Measurements from ENCODE around the gene PLPP3.

Gene PLPP3

GRCh38 chr1:56584910-56585528 is 5.7 kb upstream of the PLPP3 start:
- DNase-seq (no peak), ATAC-seq (no peak)
- Mint-ChIP-seq H3K27ac (no peak overlapping the region), H3K9me3 (no peaks in the 10 kb centered on the region), H3K36me3 (ENCODE audit: low read depth) (no peaks in the 10 kb centered on the region), H3K4me1 (no peaks in the 10 kb centered on the region), H3K27me3 (peaks cover 21% of the 10 kb centered on the region), H3K4me3 (no peak overlapping the region)

- Mint-ChIP-seq H3K4me1 (peaks cover 4% of the 10 kb centered on the region), H3K27ac (no peak overlapping the region), H3K4me3 (no peak overlapping the region), H3K9me3 (no peaks in the 10 kb centered on the region), H3K27me3 (peaks cover 26% of the 10 kb centered on the region), H3K36me3 (ENCODE audit: low read depth) (no peaks in the 10 kb centered on the region)
- no peak for ATAC-seq
- no peak for DNase-seq
These were observed 4.7 kb upstream of the PLPP3 start for GRCh38 chr1:56583957-56584468.

GRCh38 chr1:56580771-56581170 is 1.4 kb upstream of the PLPP3 start:
- ATAC-seq, result no peak
- DNase-seq, result no peak
- H3K4me1 Mint-ChIP-seq, result peaks cover 9% of the 10 kb centered on the region
- H3K27me3 Mint-ChIP-seq, result peaks cover 43% of the 10 kb centered on the region
- H3K9me3 Mint-ChIP-seq, result no peaks in the 10 kb centered on the region
- H3K36me3 Mint-ChIP-seq (ENCODE audit: low read depth), result no peaks in the 10 kb centered on the region
- H3K27ac Mint-ChIP-seq, result no peak overlapping the region
- no peak overlapping the region for H3K4me3 Mint-ChIP-seq

- Mint-ChIP-seq H3K27me3 (peaks cover 48% of the 10 kb centered on the region), H3K9me3 (no peaks in the 10 kb centered on the region)
These were observed 1.0 kb downstream of the PLPP3 start for GRCh38 chr1:56578138-56578962.

GRCh38 chr1:56577406-56578137 is 1.8 kb downstream of the PLPP3 start:
- DNase-seq (no peak), ATAC-seq (no peak)
- H3K27me3 Mint-ChIP-seq, result peaks cover 48% of the 10 kb centered on the region
- H3K9me3 Mint-ChIP-seq, result no peaks in the 10 kb centered on the region
- H3K4me3 Mint-ChIP-seq, result no peak overlapping the region
- H3K4me1 Mint-ChIP-seq, result peaks cover 9% of the 10 kb centered on the region
- H3K27ac Mint-ChIP-seq, result no peak overlapping the region
- no peaks in the 10 kb centered on the region for H3K36me3 Mint-ChIP-seq (ENCODE audit: low read depth)

More at GRCh38 chr1:56578138-56578962, 1.0 kb downstream of the PLPP3 start:
- peaks cover 9% of the 10 kb centered on the region for H3K4me1 Mint-ChIP-seq
- peak overlapping the region; percentile 72 for H3K4me3 Mint-ChIP-seq
- no peaks in the 10 kb centered on the region for H3K36me3 Mint-ChIP-seq (ENCODE audit: low read depth)
- H3K27ac Mint-ChIP-seq, result no peak overlapping the region
- DNase-seq (peak; percentile 4), ATAC-seq (peak; percentile 33)

- Mint-ChIP-seq H3K27ac (no peak overlapping the region), H3K36me3 (ENCODE audit: low read depth) (no peaks in the 10 kb centered on the region), H3K9me3 (no peaks in the 10 kb centered on the region), H3K4me1 (peaks cover 9% of the 10 kb centered on the region), H3K27me3 (peaks cover 48% of the 10 kb centered on the region), H3K4me3 (no peak overlapping the region)
- ATAC-seq, result no peak
- DNase-seq, result no peak
These were observed 2.4 kb downstream of the PLPP3 start for GRCh38 chr1:56576880-56577405.

GRCh38 chr1:56575865-56576264 is 3.5 kb downstream of the PLPP3 start:
- Mint-ChIP-seq H3K36me3 (ENCODE audit: low read depth) (no peaks in the 10 kb centered on the region), H3K4me1 (peaks cover 9% of the 10 kb centered on the region), H3K4me3 (no peak overlapping the region), H3K9me3 (no peaks in the 10 kb centered on the region), H3K27ac (no peak overlapping the region), H3K27me3 (peaks cover 40% of the 10 kb centered on the region)
- DNase-seq, result no peak
- no peak for ATAC-seq

GRCh38 chr1:56574794-56575193 is 4.6 kb downstream of the PLPP3 start:
- no peak for DNase-seq
- Mint-ChIP-seq H3K4me3 (no peak overlapping the region), H3K27me3 (peaks cover 30% of the 10 kb centered on the region), H3K9me3 (no peaks in the 10 kb centered on the region), H3K36me3 (ENCODE audit: low read depth) (no peaks in the 10 kb centered on the region), H3K4me1 (peaks cover 9% of the 10 kb centered on the region), H3K27ac (no peak overlapping the region)
- ATAC-seq, result no peak

GRCh38 chr1:56573311-56573710 is 6.1 kb downstream of the PLPP3 start:
- no peak for DNase-seq
- peaks cover 4% of the 10 kb centered on the region for H3K4me1 Mint-ChIP-seq
- ATAC-seq, result no peak
- no peaks in the 10 kb centered on the region for H3K36me3 Mint-ChIP-seq (ENCODE audit: low read depth)
- H3K4me3 Mint-ChIP-seq, result no peak overlapping the region
- peaks cover 26% of the 10 kb centered on the region for H3K27me3 Mint-ChIP-seq
- no peaks in the 10 kb centered on the region for H3K9me3 Mint-ChIP-seq
- H3K27ac Mint-ChIP-seq, result no peak overlapping the region

- DNase-seq, result no peak
- no peak overlapping the region for H3K4me3 Mint-ChIP-seq
- no peak overlapping the region for H3K27ac Mint-ChIP-seq
- H3K27me3 Mint-ChIP-seq, result peaks cover 18% of the 10 kb centered on the region
- H3K9me3 Mint-ChIP-seq, result no peaks in the 10 kb centered on the region
- ATAC-seq, result no peak
- peaks cover 4% of the 10 kb centered on the region for H3K4me1 Mint-ChIP-seq
- H3K36me3 Mint-ChIP-seq (ENCODE audit: low read depth), result no peaks in the 10 kb centered on the region
These were observed 6.9 kb downstream of the PLPP3 start for GRCh38 chr1:56572334-56573050.

GRCh38 chr1:56571448-56571847 is 7.9 kb downstream of the PLPP3 start:
- ATAC-seq, result no peak
- Mint-ChIP-seq H3K4me1 (no peaks in the 10 kb centered on the region), H3K27me3 (peaks cover 12% of the 10 kb centered on the region), H3K36me3 (ENCODE audit: low read depth) (no peaks in the 10 kb centered on the region), H3K9me3 (no peaks in the 10 kb centered on the region), H3K4me3 (no peak overlapping the region), H3K27ac (no peak overlapping the region)
- DNase-seq, result no peak

- no peaks in the 10 kb centered on the region for H3K36me3 Mint-ChIP-seq (ENCODE audit: low read depth)
- no peaks in the 10 kb centered on the region for H3K4me1 Mint-ChIP-seq
- no peak overlapping the region for H3K4me3 Mint-ChIP-seq
- DNase-seq (no peak), ATAC-seq (no peak)
- H3K27me3 Mint-ChIP-seq, result peaks cover 11% of the 10 kb centered on the region
- H3K9me3 Mint-ChIP-seq, result no peaks in the 10 kb centered on the region
- no peak overlapping the region for H3K27ac Mint-ChIP-seq
These were observed 8.4 kb downstream of the PLPP3 start for GRCh38 chr1:56570924-56571372.

GRCh38 chr1:56569661-56570060 is 9.7 kb downstream of the PLPP3 start:
- Mint-ChIP-seq H3K27me3 (peaks cover 8% of the 10 kb centered on the region), H3K4me3 (no peak overlapping the region), H3K9me3 (no peaks in the 10 kb centered on the region), H3K27ac (no peak overlapping the region), H3K4me1 (no peaks in the 10 kb centered on the region), H3K36me3 (ENCODE audit: low read depth) (no peaks in the 10 kb centered on the region)
- DNase-seq, result no peak
- no peak for ATAC-seq

- H3K27ac Mint-ChIP-seq, result no peak overlapping the region
- no peaks in the 10 kb centered on the region for H3K36me3 Mint-ChIP-seq (ENCODE audit: low read depth)
- DNase-seq (no peak), ATAC-seq (no peak)
- H3K27me3 Mint-ChIP-seq, result peaks cover 5% of the 10 kb centered on the region
- no peaks in the 10 kb centered on the region for H3K4me1 Mint-ChIP-seq
- H3K9me3 Mint-ChIP-seq, result no peaks in the 10 kb centered on the region
- H3K4me3 Mint-ChIP-seq, result no peak overlapping the region
These were observed 12.4 kb downstream of the PLPP3 start for GRCh38 chr1:56566994-56567393.

All from activated naive CD8-positive, alpha-beta T cell treated with anti-CD3 and anti-CD28 coated beads, Interleukin-2, amount 50 U/mL, for 24 hours (primary cell).